ENCODE measurements around the gene CYBC1. TPM values are rescaled to one million over a fixed set of nuclear protein-coding genes. Genes with fewer than 3 reads are reported as not detected.

Gene CYBC1
- total and polyA plus RNA-seq, 9 donors = 34.0 to 101 (median 58.6) TPM

DNA sequence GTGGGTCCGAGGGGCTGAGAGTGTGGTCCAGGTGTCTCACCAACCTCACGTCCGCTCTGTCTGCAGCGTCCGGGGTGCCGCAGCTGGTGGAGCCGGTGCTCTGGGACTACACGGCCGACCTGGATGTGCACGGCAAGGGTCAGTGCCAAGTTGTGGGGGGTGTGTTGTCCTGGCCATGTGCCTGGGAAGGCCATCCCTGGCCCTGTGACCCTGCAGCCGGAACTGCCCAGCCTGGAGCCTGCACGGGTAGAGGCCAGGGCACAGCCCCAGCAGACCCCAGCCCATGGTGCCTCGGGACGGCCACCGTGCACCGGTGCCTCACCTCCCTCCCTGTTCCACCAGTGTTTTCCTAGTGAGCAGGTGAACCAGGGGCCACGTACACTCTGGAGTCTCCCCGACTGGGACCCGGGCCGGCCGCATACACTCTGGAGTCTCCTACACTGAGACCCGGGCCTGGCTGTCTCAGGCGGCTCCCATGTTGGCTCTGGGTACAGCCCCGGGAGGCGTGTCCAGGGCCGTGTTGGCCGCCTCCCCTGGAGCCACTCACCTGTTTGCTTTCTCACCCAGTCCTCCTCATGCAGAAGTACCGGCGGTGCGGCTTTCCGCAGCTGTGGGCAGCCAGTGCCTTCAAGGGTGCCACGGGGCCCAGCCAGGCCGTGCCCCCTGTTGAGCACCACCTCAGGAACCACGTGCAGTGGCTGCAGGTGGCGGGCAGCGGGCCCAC is 13.8 kb downstream of the CYBC1 start:
- no peaks in the 10 kb centered on the region for H3K36me3 ChIP-seq
- H3K4me1 ChIP-seq (ENCODE audit: insufficient read depth) = no peaks in the 10 kb centered on the region
- no peaks in the 10 kb centered on the region for H3K27me3 ChIP-seq
- TF ChIP-seq EP300 (IDR thresholded peaks at IDR 0.05) = no peak
- no peaks in the 10 kb centered on the region for H3K9me3 ChIP-seq
- no peak overlapping the region for H3K27ac ChIP-seq
- DNase-seq = no peak
- 81 to 85% (median 82%) methylated on average over 30 to 36 of the region's 36 CpGs for WGBS, 3 donors
- no peak overlapping the region for H3K4me3 ChIP-seq
- intact Hi-C loops (cut with DNase I) = no loop called here

DNA sequence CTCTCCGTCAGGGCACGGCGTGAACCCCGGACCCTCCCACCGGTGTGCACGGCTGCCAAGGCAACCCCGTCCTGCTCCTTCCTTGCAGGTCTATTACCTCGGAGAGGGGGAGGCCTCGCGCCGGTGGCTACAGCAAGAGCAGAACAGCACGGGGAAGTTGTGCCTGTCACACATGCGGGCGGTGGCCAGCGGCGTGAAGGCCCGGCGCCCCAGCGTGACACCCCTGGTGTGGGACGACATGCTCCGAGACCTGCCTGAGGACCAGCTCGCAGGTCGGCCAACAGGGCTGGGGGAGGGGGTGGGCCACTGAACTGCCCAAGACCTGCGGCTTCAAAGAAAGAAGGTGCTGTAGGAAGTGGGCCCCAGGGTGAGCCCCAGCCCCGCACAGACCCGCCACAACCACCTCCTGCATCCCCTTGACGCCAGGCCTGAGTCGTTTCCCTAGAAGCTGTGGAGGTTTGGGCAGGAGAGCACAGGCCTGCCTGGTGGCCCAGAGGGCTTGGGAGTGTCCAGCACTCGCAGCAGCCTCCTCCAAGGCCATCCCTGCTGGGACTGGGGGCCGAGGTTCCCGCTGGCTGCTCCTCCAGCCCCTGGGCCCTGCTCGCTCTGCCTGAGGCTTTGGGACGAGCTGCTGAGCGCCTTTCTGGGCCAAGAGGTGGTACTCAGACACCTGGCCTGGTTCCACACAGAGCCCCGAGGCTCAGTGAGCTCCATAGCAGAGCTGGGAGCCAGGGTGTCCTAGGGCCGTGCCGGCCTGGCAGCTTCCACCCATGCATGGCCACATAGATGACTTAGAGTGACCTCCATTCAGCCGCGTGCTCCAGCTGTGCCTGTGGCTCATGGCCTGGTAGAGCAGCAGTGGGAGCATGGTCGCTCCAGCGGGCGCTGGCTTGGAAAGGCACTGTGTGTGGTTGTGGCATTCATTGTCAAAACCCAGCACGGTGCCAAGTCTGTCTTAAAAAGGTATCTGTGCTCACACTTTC is 14.7 kb downstream of the CYBC1 start:
- intact Hi-C loops (cut with DNase I) = no loop called here
- H3K4me1 ChIP-seq (ENCODE audit: insufficient read depth) = no peaks in the 10 kb centered on the region
- H3K9me3 ChIP-seq = no peaks in the 10 kb centered on the region
- TF ChIP-seq, protein P1, sequence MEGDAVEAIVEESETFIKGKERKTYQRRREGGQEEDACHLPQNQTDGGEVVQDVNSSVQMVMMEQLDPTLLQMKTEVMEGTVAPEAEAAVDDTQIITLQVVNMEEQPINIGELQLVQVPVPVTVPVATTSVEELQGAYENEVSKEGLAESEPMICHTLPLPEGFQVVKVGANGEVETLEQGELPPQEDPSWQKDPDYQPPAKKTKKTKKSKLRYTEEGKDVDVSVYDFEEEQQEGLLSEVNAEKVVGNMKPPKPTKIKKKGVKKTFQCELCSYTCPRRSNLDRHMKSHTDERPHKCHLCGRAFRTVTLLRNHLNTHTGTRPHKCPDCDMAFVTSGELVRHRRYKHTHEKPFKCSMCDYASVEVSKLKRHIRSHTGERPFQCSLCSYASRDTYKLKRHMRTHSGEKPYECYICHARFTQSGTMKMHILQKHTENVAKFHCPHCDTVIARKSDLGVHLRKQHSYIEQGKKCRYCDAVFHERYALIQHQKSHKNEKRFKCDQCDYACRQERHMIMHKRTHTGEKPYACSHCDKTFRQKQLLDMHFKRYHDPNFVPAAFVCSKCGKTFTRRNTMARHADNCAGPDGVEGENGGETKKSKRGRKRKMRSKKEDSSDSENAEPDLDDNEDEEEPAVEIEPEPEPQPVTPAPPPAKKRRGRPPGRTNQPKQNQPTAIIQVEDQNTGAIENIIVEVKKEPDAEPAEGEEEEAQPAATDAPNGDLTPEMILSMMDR (IDR thresholded peaks at IDR 0.05) = no peak
- no peak for TF ChIP-seq EP300 (IDR thresholded peaks at IDR 0.05)
- no peak for TF ChIP-seq POLR2A (IDR thresholded peaks at IDR 0.05)
- H3K27me3 ChIP-seq = no peaks in the 10 kb centered on the region
- H3K4me3 ChIP-seq = no peak overlapping the region
- H3K36me3 ChIP-seq = no peaks in the 10 kb centered on the region
- no peak overlapping the region for H3K27ac ChIP-seq
- 83 to 87% (median 87%) methylated on average over 36 to 43 of the region's 43 CpGs for WGBS, 3 donors
- DNase-seq = peak in 1 of 5 donors; percentile 23

GRCh38 chr17:82435103-82435502 is 15.4 kb downstream of the CYBC1 start:
- H3K4me1 ChIP-seq (ENCODE audit: insufficient read depth) = no peaks in the 10 kb centered on the region
- no peaks in the 10 kb centered on the region for H3K36me3 ChIP-seq
- intact Hi-C loops (cut with DNase I) = no loop called here
- DNase-seq = no peak
- 83 to 86% (median 85%) methylated on average over 12 of the region's 12 CpGs for WGBS, 3 donors
- H3K9me3 ChIP-seq = no peaks in the 10 kb centered on the region
- no peak overlapping the region for H3K4me3 ChIP-seq
- H3K27me3 ChIP-seq = no peaks in the 10 kb centered on the region
- no peak for TF ChIP-seq EP300 (IDR thresholded peaks at IDR 0.05)
- TF ChIP-seq POLR2A (IDR thresholded peaks at IDR 0.05) = no peak
- TF ChIP-seq, protein P1 (IDR thresholded peaks at IDR 0.05) = no peak
- H3K27ac ChIP-seq = no peak overlapping the region

GRCh38 chr17:82434216-82434565 is 16.4 kb downstream of the CYBC1 start:
- DNase-seq = no peak

More at GRCh38 chr17:82434216-82434565, 16.4 kb downstream of the CYBC1 start:
- H3K27me3 ChIP-seq = no peaks in the 10 kb centered on the region
- TF ChIP-seq, protein P1 (IDR thresholded peaks at IDR 0.05) = no peak
- TF ChIP-seq EP300 (IDR thresholded peaks at IDR 0.05) = no peak
- TF ChIP-seq POLR2A (IDR thresholded peaks at IDR 0.05) = no peak
- H3K4me3 ChIP-seq = no peak overlapping the region
- H3K9me3 ChIP-seq = no peaks in the 10 kb centered on the region
- no peaks in the 10 kb centered on the region for H3K4me1 ChIP-seq (ENCODE audit: insufficient read depth)
- no peaks in the 10 kb centered on the region for H3K36me3 ChIP-seq
- H3K27ac ChIP-seq = no peak overlapping the region
- intact Hi-C loops (cut with DNase I) = no loop called here
- 40 to 87% (median 59%) methylated on average over 3 of the region's 3 CpGs for WGBS, 3 donors
